HFFc6 (cell line): ENCODE results near the gene APOC3. TPM values are rescaled to one million over a fixed set of nuclear protein-coding genes. Genes with fewer than 3 reads are reported as not detected.

Experiments used
- DNase-seq: peaks from one replicate; pipeline ENCODE4 v3.0.0-alpha.2; 2018
- H3K27ac Mint-ChIP-seq: 2 replicates; pipeline ENCODE4 v1.8.0; 2020; ENCODE audit warnings: mild to moderate bottlenecking, mixed read lengths
- H3K27me3 Mint-ChIP-seq: 2 replicates; pipeline ENCODE4 v1.8.0; 2021; ENCODE audit warnings: mild to moderate bottlenecking, moderate library complexity, mixed read lengths; ENCODE audit not compliant: insufficient read depth
- H3K36me3 Mint-ChIP-seq: 2 replicates; pipeline ENCODE4 v1.8.0; 2021; ENCODE audit warnings: low read depth, mixed read lengths
- H3K4me1 Mint-ChIP-seq: 2 replicates; pipeline ENCODE4 v1.8.0; 2020; ENCODE audit warnings: low read depth, mixed read lengths
- H3K4me3 Mint-ChIP-seq: 2 replicates; pipeline ENCODE4 v1.8.0; 2020; ENCODE audit warnings: mild to moderate bottlenecking, moderate library complexity, mixed read lengths
- H3K9me3 Mint-ChIP-seq: 2 replicates; pipeline ENCODE4 v1.8.0; 2020; ENCODE audit warnings: mild to moderate bottlenecking, mixed read lengths
- total RNA-seq, 6 experiments: library from RNA; stranded (reverse); fragmentation: NEBNext Ultra II Directional; extraction: Animal tissue kit (Norgen Biotek cat#: 25700); gene quantifications; 2 replicates in 1 of 6; 3 replicates in 5 of 6; pipeline ENCODE4 v1.2.3, GENCODE V29; 2021
- TF ChIP-seq, protein P1 (sequence below): fragments of 200-600 bp; sonication (generic); IDR thresholded peaks from 2 replicates; pipeline ENCODE4 v1.5.0; 2021; ENCODE audit warnings: antibody characterized with exemption, mild to moderate bottlenecking

Gene APOC3
- total RNA-seq, 6 experiments from 2014 or later = not detected

DNA sequence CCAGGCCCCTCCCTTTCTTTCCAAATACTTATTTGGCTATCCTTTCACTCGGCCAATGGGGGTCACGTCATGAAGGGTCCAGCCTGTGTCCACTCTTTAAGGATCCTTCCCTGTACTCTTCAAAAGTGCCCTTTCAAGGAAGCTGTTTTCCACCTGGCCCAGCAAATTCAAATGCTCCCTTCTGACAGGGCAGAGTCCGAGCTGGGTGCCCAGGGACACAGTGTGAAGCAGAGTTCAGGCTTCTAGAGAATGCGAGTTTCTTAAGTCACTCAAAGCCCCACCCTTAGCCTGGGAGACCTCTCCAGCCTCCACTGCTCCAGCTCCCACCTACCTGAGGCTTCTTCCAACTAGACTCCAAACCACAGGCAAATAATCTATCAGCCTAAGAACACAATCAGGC is 13.2 kb downstream of the APOC3 start:
- H3K4me1 Mint-ChIP-seq = no peaks in the 10 kb centered on the region
- DNase-seq = no peak
- TF ChIP-seq, protein P1, sequence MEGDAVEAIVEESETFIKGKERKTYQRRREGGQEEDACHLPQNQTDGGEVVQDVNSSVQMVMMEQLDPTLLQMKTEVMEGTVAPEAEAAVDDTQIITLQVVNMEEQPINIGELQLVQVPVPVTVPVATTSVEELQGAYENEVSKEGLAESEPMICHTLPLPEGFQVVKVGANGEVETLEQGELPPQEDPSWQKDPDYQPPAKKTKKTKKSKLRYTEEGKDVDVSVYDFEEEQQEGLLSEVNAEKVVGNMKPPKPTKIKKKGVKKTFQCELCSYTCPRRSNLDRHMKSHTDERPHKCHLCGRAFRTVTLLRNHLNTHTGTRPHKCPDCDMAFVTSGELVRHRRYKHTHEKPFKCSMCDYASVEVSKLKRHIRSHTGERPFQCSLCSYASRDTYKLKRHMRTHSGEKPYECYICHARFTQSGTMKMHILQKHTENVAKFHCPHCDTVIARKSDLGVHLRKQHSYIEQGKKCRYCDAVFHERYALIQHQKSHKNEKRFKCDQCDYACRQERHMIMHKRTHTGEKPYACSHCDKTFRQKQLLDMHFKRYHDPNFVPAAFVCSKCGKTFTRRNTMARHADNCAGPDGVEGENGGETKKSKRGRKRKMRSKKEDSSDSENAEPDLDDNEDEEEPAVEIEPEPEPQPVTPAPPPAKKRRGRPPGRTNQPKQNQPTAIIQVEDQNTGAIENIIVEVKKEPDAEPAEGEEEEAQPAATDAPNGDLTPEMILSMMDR = no peak
- H3K4me3 Mint-ChIP-seq = no peak overlapping the region
- peaks cover 4% of the 10 kb centered on the region for H3K27me3 Mint-ChIP-seq
- no peak overlapping the region for H3K27ac Mint-ChIP-seq
- no peaks in the 10 kb centered on the region for H3K9me3 Mint-ChIP-seq
- peaks cover 17% of the 10 kb centered on the region for H3K36me3 Mint-ChIP-seq

DNA sequence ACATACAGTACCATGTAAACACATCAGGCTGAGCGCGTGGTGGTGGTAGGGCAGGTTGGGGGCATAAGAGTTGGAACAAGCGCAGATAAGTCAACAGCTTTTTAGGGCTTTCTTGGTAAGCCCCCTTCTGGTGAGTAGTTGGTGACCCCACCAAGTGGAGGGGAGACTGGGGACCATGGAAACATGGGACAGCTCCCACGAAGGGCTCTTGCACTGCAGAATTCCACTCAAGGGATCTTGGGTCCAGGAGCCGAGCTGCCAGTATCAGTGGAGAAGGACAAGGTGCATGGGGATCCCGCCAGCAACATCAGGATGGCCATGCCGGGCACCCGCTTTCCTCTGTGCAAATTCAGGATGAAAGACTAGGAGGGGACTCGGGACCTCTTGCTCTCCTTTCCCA is 14.0 kb downstream of the APOC3 start:
- Mint-ChIP-seq H3K27ac (no peak overlapping the region), H3K4me1 (no peaks in the 10 kb centered on the region), H3K9me3 (no peaks in the 10 kb centered on the region), H3K27me3 (peaks cover 1% of the 10 kb centered on the region; the same call in 1 of the 2 replicates), H3K36me3 (peaks cover 17% of the 10 kb centered on the region), H3K4me3 (no peak overlapping the region)
- no peak for DNase-seq
- TF ChIP-seq, protein P1 = no peak

DNA sequence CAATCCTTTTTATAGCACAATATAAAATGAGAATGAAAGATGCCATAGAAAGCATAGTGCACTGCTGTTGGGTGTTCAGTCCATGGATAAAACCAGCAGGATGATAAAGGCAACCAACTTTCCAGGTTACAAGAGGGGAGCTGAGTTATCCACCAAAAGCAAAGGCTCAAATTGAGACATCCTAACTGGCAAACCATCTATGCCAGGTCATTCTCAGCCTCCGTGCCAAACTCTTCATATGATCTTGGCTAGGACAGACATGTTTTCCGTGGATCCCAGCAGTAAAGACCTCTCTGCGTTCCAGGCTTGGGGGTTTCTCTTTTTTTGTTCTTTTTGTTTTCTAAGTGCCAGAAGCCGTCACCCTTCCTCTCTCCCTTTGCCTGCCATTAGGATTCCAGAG is 15.0 kb downstream of the APOC3 start:
- Mint-ChIP-seq H3K27ac (no peak overlapping the region), H3K27me3 (peaks cover 2% of the 10 kb centered on the region), H3K4me1 (peaks cover 2% of the 10 kb centered on the region; the same call in 1 of the 2 replicates), H3K4me3 (no peak overlapping the region), H3K9me3 (no peaks in the 10 kb centered on the region), H3K36me3 (peaks cover 20% of the 10 kb centered on the region)
- TF ChIP-seq, protein P1 = no peak
- no peak for DNase-seq

DNA sequence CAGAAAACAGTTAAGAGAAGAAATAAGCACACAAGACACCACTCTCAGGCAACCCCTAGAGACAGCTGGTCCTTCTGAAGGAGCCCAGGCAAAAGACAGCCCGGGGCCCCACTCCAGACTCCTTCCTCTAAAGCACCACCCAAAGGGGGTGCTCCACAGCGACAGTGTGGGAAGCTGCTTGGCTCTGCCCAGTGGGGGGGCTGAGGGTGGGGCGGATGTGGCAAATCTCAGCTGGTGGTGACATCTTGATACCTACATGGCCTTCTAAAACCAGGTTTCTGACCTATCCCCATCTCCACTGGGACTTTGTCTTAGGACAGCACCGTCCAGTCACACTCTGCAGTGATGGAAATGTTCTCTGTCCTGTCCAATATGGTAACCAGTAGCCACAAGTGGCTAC is 17.9 kb downstream of the APOC3 start:
- TF ChIP-seq, protein P1 = no peak
- Mint-ChIP-seq H3K27ac (no peak overlapping the region), H3K36me3 (peaks cover 28% of the 10 kb centered on the region), H3K4me1 (peaks cover 28% of the 10 kb centered on the region), H3K9me3 (no peaks in the 10 kb centered on the region), H3K27me3 (peaks cover 3% of the 10 kb centered on the region), H3K4me3 (no peak overlapping the region)
- no peak for DNase-seq

DNA sequence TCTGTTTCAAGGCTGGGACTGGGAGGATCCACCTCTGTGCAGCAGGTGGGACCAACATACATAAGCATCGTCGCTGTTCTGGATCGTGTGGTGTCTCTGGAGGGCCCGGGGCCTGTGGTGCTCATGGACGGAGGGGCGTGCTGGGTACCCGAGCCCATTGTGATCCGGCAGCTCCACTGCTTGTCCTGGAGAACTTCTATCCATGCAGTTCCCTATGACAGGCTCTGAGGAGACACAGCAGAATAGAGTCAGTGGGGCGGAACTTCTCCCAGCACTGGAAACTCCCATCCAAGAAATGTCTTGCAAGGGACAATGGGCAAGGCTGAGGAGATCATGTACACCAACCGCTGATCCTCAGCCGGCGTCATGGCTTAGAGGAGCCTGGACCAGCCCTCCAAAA is 19.4 kb downstream of the APOC3 start:
- peaks cover 31% of the 10 kb centered on the region for H3K36me3 Mint-ChIP-seq
- H3K9me3 Mint-ChIP-seq = no peaks in the 10 kb centered on the region
- H3K27ac Mint-ChIP-seq = no peak overlapping the region
- no peak overlapping the region for H3K4me3 Mint-ChIP-seq
- H3K4me1 Mint-ChIP-seq = peaks cover 42% of the 10 kb centered on the region
- DNase-seq = no peak
- TF ChIP-seq, protein P1 = no peak
- peaks cover 3% of the 10 kb centered on the region for H3K27me3 Mint-ChIP-seq

DNA sequence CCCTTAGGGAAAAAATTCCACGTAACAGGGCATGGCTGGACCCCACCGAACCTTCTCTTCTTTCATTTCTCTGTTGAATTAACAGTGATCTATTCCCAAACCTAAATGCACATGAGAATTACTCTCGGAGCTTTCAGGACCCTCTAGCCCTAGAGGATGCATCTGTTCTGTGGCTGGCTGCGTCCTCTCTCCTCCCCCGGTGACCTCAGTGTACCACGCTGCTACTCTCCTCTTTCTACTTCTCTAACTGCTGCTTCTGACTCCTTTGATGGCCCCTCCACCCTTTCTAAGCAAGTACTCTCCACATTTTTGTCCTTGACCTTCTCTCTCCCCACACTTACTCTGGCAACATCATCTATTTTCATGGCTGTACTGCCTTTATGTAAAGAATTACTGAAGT is 19.8 kb downstream of the APOC3 start:
- peaks cover 46% of the 10 kb centered on the region for H3K4me1 Mint-ChIP-seq
- no peak overlapping the region for H3K27ac Mint-ChIP-seq
- peaks cover 36% of the 10 kb centered on the region for H3K36me3 Mint-ChIP-seq
- DNase-seq = no peak
- TF ChIP-seq, protein P1 = no peak
- peaks cover 3% of the 10 kb centered on the region for H3K27me3 Mint-ChIP-seq
- no peaks in the 10 kb centered on the region for H3K9me3 Mint-ChIP-seq
- H3K4me3 Mint-ChIP-seq = no peak overlapping the region
